ENCODE measurements around the gene OR56A5. TPM values are rescaled to one million over a fixed set of nuclear protein-coding genes. Genes with fewer than 3 reads are reported as not detected.

The OR56A5 gene
- polyA plus RNA-seq, 3 donors = not detected

DNA sequence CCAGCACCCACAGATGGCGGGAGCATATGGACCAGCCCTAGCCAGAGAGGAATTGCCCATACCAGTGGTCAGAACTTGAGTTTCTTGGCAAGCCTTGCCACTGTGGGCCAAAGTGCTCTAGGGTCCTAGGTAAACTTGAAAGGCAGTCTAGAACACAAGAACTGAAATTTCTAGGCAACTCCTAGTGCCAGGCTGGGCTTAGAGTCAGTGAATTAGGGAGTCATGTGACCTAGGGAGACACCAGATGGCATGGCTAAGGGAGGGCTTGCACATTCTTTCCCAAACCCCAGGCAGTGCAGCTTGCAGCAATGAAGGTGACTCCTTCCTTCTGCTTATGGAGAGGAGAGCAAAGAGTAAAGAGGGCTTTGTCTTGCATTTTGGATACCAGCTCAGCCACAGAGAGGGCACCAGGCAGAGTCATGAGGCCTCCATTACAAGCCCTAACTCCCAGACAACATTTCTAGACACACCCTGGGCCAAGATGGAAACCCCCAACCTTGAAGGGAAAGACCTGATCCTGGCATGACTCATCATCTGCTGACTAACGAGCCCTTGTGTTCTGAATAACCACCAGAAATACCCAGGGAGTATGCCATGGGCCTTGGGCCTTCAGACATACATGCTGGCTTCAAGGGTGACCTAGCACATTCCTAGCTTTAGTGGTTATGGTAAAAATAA is 45.4 kb downstream of the OR56A5 start:
- no peaks in the 10 kb centered on the region for H3K27me3 ChIP-seq (ENCODE audit: control insufficient read depth in 2 of 2, insufficient read depth in 2 of 2, low read length in 2 of 2)
- no peak overlapping the region for H3K9ac ChIP-seq (ENCODE audit: insufficient read depth, low read length, poor library complexity, severe bottlenecking)
- no peaks in the 10 kb centered on the region for H3K79me2 ChIP-seq (ENCODE audit: insufficient read depth, low read length)
- H3K36me3 Mint-ChIP-seq = no peaks in the 10 kb centered on the region
- 88% methylated on average over 2 of the region's 2 CpGs for WGBS (ENCODE audit: insufficient coverage)
- H3K27ac ChIP-seq (ENCODE audit: low read depth in 1 of 2, low read length in 2 of 2) = no peak overlapping the region
- H2AFZ ChIP-seq (ENCODE audit: insufficient read depth, low read depth, low read length, poor library complexity, severe bottlenecking) = no peak overlapping the region
- H3K36me3 ChIP-seq (replicated peaks in 1 of 2; ENCODE audit: control insufficient read depth in 1 of 2, insufficient read depth in 2 of 2, low read length in 2 of 2) = no peaks in the 10 kb centered on the region
- no peak overlapping the region for H3K27ac Mint-ChIP-seq
- no peaks in the 10 kb centered on the region for H3K4me1 ChIP-seq (ENCODE audit: control insufficient read depth in 1 of 2, insufficient read depth in 2 of 2, low read length in 2 of 2)
- DNase-seq = peak in 1 of 3 donors; percentile 17
- intact Hi-C loops (cut with micrococcal nuclease) = no loop called here
- peak overlapping the region in 1 of 2 donors; percentile 45 for H3K4me3 Mint-ChIP-seq
- H4K20me1 ChIP-seq (ENCODE audit: insufficient read depth, low read length) = no peaks in the 10 kb centered on the region
- no peaks in the 10 kb centered on the region for H3K4me1 Mint-ChIP-seq
- peaks cover 0 to 4% (median 4%) of the 10 kb centered on the region in 3 donors for H3K27me3 Mint-ChIP-seq (ENCODE audit: low read depth in 3 of 3)
- H3K4me2 ChIP-seq (replicated peaks; ENCODE audit: extremely low read depth, low read length, poor library complexity, severe bottlenecking) = no peak overlapping the region
- peaks cover 4 to 9% of the 10 kb centered on the region in 2 donors for H3K9me3 ChIP-seq (replicated peaks in 1 of 2; ENCODE audit: control insufficient read depth in 1 of 2, insufficient read depth in 1 of 2, low read length in 2 of 2)
- TF ChIP-seq, protein P1, sequence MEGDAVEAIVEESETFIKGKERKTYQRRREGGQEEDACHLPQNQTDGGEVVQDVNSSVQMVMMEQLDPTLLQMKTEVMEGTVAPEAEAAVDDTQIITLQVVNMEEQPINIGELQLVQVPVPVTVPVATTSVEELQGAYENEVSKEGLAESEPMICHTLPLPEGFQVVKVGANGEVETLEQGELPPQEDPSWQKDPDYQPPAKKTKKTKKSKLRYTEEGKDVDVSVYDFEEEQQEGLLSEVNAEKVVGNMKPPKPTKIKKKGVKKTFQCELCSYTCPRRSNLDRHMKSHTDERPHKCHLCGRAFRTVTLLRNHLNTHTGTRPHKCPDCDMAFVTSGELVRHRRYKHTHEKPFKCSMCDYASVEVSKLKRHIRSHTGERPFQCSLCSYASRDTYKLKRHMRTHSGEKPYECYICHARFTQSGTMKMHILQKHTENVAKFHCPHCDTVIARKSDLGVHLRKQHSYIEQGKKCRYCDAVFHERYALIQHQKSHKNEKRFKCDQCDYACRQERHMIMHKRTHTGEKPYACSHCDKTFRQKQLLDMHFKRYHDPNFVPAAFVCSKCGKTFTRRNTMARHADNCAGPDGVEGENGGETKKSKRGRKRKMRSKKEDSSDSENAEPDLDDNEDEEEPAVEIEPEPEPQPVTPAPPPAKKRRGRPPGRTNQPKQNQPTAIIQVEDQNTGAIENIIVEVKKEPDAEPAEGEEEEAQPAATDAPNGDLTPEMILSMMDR (IDR thresholded peaks at IDR 0.05) = no peak
- H3K9me3 Mint-ChIP-seq = peaks cover 0 to 15% (median 10%) of the 10 kb centered on the region in 7 donors
- H3K4me3 ChIP-seq (replicated peaks in 1 of 3; ENCODE audit: low read depth in 2 of 3, low read length in 3 of 3) = no peak overlapping the region

Small RNAs within 50 kb of the gene (small RNA-seq; reads per million reads assigned to genes)
- not detected for gene RNA5SP329 (ENCODE audit: insufficient read length, low read depth)

Other genes starting within 250 kb of the OR56A5 start
- gene OR56B1, start 232.0 kb downstream of the OR56A5 start, polyA plus RNA-seq = under 1 TPM in 1 of 3 donors, not detected in 2; 0.04 TPM
- under 1 TPM in 2 of 3 donors, not detected in 1; 0.24 to 0.31 TPM for gene OR52N4, start 214.3 kb downstream of the OR56A5 start, polyA plus RNA-seq
- not detected for gene OR52N5, start 185.1 kb downstream of the OR56A5 start, polyA plus RNA-seq
- gene OR52N1, start 177.2 kb downstream of the OR56A5 start, polyA plus RNA-seq = not detected
- gene OR52N2, start 159.6 kb downstream of the OR56A5 start, polyA plus RNA-seq = not detected
- gene OR52E6, start 126.6 kb downstream of the OR56A5 start, polyA plus RNA-seq = not detected
- gene OR52E8, start 110.8 kb downstream of the OR56A5 start, polyA plus RNA-seq = not detected
- not detected for gene OR52E4, start 87.9 kb downstream of the OR56A5 start, polyA plus RNA-seq
- gene OR52E5, start 75.3 kb downstream of the OR56A5 start, polyA plus RNA-seq = not detected
- not detected for gene OR56A3, start 26.2 kb downstream of the OR56A5 start, polyA plus RNA-seq
- not detected for gene OR52L1, start 18.5 kb upstream of the OR56A5 start, polyA plus RNA-seq
- gene OR56A4, start 38.5 kb upstream of the OR56A5 start, polyA plus RNA-seq = not detected
- gene OR56A1, start 62.3 kb upstream of the OR56A5 start, polyA plus RNA-seq = under 1 TPM in 1 of 3 donors, not detected in 2; 0.01 TPM
- gene OR56B4, start 139.2 kb upstream of the OR56A5 start, polyA plus RNA-seq = not detected
- not detected for gene OR52B2, start 201.8 kb upstream of the OR56A5 start, polyA plus RNA-seq
- gene OR52W1, start 230.7 kb upstream of the OR56A5 start, polyA plus RNA-seq = not detected
- gene C11orf42, start 237.1 kb upstream of the OR56A5 start, polyA plus RNA-seq = not detected

Data from CD14-positive monocyte (primary cell).